H1 (cell line): ENCODE results near the gene MAB21L3. TPM values are rescaled to one million over a fixed set of nuclear protein-coding genes. Genes with fewer than 3 reads are reported as not detected.

Experiments used
- CTCF ChIA-PET: fragments of 300-600 bp; sonication (Branson Sonifier 250); formaldehyde crosslinking; loops from one replicate; lab custom pipeline; 2021; ENCODE audit not compliant: partially characterized antibody; lab: Charles Lee
- POLR2A ChIA-PET: fragments of 300-600 bp; sonication (Branson Sonifier 250); formaldehyde crosslinking; loops from one replicate; lab custom pipeline; 2021; ENCODE audit warnings: inconsistent platforms; ENCODE audit not compliant: partially characterized antibody; lab: Charles Lee
- DNase-seq, 2 experiments: peaks; one replicate each; pipeline versions ENCODE4 v3.0.0 to v3.0.0-alpha.2; 2010 to 2022; ENCODE audit warnings: low spot score in 2 of 2, low read depth in 1 of 2, mixed read lengths in 1 of 2
- FAIRE-seq: peaks from 2 replicates; lab custom pipeline; 2011; peaks lifted over from hg19 to GRCh38; lab: Jason Lieb, UNC
- H2AFZ ChIP-seq: 2 replicates; pipeline ENCODE4 v1.8.1; 2012; ENCODE audit warnings: low read length, inconsistent platforms
- H2AK5ac ChIP-seq: 2 replicates; pipeline ENCODE4 v1.6.1; 2013; ENCODE audit warnings: low read depth, low read length
- H2BK120ac ChIP-seq: replicated peaks from 2 replicates; pipeline ENCODE3; 2013; ENCODE audit warnings: low read depth, low read length, inconsistent platforms
- H2BK12ac ChIP-seq: 2 replicates; pipeline ENCODE4 v1.6.1; 2013; ENCODE audit warnings: low read depth, low read length
- H2BK15ac ChIP-seq: 2 replicates; pipeline ENCODE4 v1.6.1; 2013; ENCODE audit warnings: low read length
- H2BK20ac ChIP-seq: 2 replicates; pipeline ENCODE4 v1.6.1; 2013; ENCODE audit warnings: low read length
- H2BK5ac ChIP-seq: 2 replicates; pipeline ENCODE4 v1.6.1; 2013; ENCODE audit warnings: low read depth, low read length
- H3K14ac ChIP-seq: 2 replicates; pipeline ENCODE4 v1.6.1; 2013; ENCODE audit warnings: inconsistent platforms; ENCODE audit not compliant: insufficient read length
- H3K18ac ChIP-seq: 2 replicates; pipeline ENCODE4 v1.6.1; 2013; ENCODE audit warnings: low read length; ENCODE audit errors: extremely low read depth
- H3K23ac ChIP-seq: 2 replicates; pipeline ENCODE4 v1.6.1; 2013; ENCODE audit warnings: inconsistent platforms; ENCODE audit not compliant: insufficient read length
- H3K23me2 ChIP-seq: 2 replicates; pipeline ENCODE4 v1.6.1; 2013; ENCODE audit warnings: low read depth, low read length
- H3K27ac ChIP-seq: 2 replicates; pipeline ENCODE4 v1.6.1; 2011; ENCODE audit warnings: low read depth, low read length, inconsistent platforms
- H3K27me3 ChIP-seq, 4 experiments: replicated peaks in 1 of 4; 1 replicate in 1 of 4; 2 replicates in 3 of 4; pipeline versions ENCODE4 v1.6.1 to v1.8.1; 2011 to 2013; ENCODE audit warnings: low read length in 3 of 4, mild to moderate bottlenecking in 3 of 4, inconsistent platforms in 2 of 4, mixed read lengths in 2 of 4, moderate library complexity in 1 of 4; ENCODE audit not compliant: control insufficient read depth in 3 of 4, insufficient read depth in 3 of 4; ENCODE audit errors: extremely low read depth in 1 of 4
- H3K36me3 ChIP-seq, 4 experiments: 2 replicates each; pipeline versions ENCODE4 v1.6.1 to v1.8.1; 2011 to 2013; ENCODE audit warnings: mild to moderate bottlenecking in 4 of 4, low read length in 3 of 4, moderate library complexity in 2 of 4, control low read depth in 1 of 4, inconsistent platforms in 1 of 4; ENCODE audit not compliant: insufficient read depth in 4 of 4, control insufficient read depth in 2 of 4
- H3K4ac ChIP-seq: replicated peaks from 2 replicates; pipeline ENCODE3; 2013; ENCODE audit warnings: low read length, low read depth, mixed read lengths, inconsistent platforms; ENCODE audit not compliant: insufficient read length
- H3K4me1 ChIP-seq, 4 experiments: replicated peaks in 1 of 4; 1 replicate in 1 of 4; 2 replicates in 3 of 4; pipeline versions ENCODE4 v1.6.1 to v1.8.1; 2011 to 2013; ENCODE audit warnings: low read length in 3 of 4, inconsistent platforms in 2 of 4, mixed read lengths in 1 of 4; ENCODE audit not compliant: insufficient read depth in 4 of 4, control insufficient read depth in 3 of 4
- H3K4me2 ChIP-seq, 2 experiments: 2 replicates each; pipeline versions ENCODE4 v1.6.1 to v1.8.1; 2011 to 2013; ENCODE audit warnings: low read depth in 2 of 2, low read length in 2 of 2, control low read depth in 1 of 2, inconsistent platforms in 1 of 2, mild to moderate bottlenecking in 1 of 2; ENCODE audit not compliant: insufficient read depth in 1 of 2
- H3K4me3 ChIP-seq, 4 experiments: fragments of 200-600, 300-600 bp in 1 of 4; sonication (generic), shearing (Covaris generic), sonication (Bioruptor Twin) in 1 of 4; 2 replicates each; pipeline versions ENCODE4 v1.5.1 to v1.8.1; 2011 to 2016; ENCODE audit warnings: low read length in 4 of 4, low read depth in 3 of 4, control low read depth in 2 of 4, inconsistent platforms in 2 of 4, mild to moderate bottlenecking in 2 of 4, mixed read lengths in 1 of 4, moderate library complexity in 1 of 4; ENCODE audit not compliant: insufficient read depth in 2 of 4; ENCODE audit errors: extremely low read depth in 1 of 4
- H3K56ac ChIP-seq: replicated peaks from 2 replicates; pipeline ENCODE3; 2013; ENCODE audit warnings: low read depth, mild to moderate bottlenecking, mixed read lengths, low read length, inconsistent platforms; ENCODE audit not compliant: insufficient read length
- H3K79me1 ChIP-seq: 2 replicates; pipeline ENCODE4 v1.6.1; 2013; ENCODE audit warnings: low read depth, low read length, control low read depth
- H3K79me2 ChIP-seq, 2 experiments: 2 replicates each; pipeline versions ENCODE4 v1.6.1 to v1.8.1; 2012 to 2013; ENCODE audit warnings: low read length in 2 of 2, mild to moderate bottlenecking in 2 of 2, inconsistent platforms in 1 of 2; ENCODE audit not compliant: insufficient read depth in 2 of 2, control insufficient read depth in 1 of 2
- H3K9ac ChIP-seq, 4 experiments: replicated peaks in 1 of 4; 1 replicate in 1 of 4; 2 replicates in 3 of 4; pipeline versions ENCODE4 v1.6.1 to v1.8.1; 2011 to 2013; ENCODE audit warnings: low read depth in 3 of 4, low read length in 3 of 4, control low read depth in 2 of 4, mild to moderate bottlenecking in 2 of 4, moderate library complexity in 2 of 4, inconsistent platforms in 1 of 4; ENCODE audit errors: extremely low read depth in 1 of 4
- H3K9me3 ChIP-seq, 2 experiments: 2 replicates each; pipeline versions ENCODE4 v1.6.1 to v1.8.1; 2012 to 2013; ENCODE audit warnings: mild to moderate bottlenecking in 2 of 2, moderate library complexity in 2 of 2, control low read depth in 1 of 2, inconsistent platforms in 1 of 2, low read depth in 1 of 2, low read length in 1 of 2, mixed read lengths in 1 of 2; ENCODE audit not compliant: insufficient read depth in 2 of 2
- H4K20me1 ChIP-seq, 2 experiments: replicated peaks in 1 of 2; 2 replicates each; pipeline versions ENCODE3 to v1.8.1; 2011 to 2013; ENCODE audit warnings: inconsistent platforms in 2 of 2, low read length in 2 of 2, mild to moderate bottlenecking in 1 of 2; ENCODE audit not compliant: insufficient read depth in 2 of 2, control insufficient read depth in 1 of 2
- H4K5ac ChIP-seq: 2 replicates; pipeline ENCODE4 v1.6.1; 2013; ENCODE audit warnings: low read length, low read depth, mixed read lengths, inconsistent platforms; ENCODE audit not compliant: insufficient read length
- H4K8ac ChIP-seq: 2 replicates; pipeline ENCODE4 v1.8.0; 2013; ENCODE audit warnings: mild to moderate bottlenecking, moderate library complexity, low read length, inconsistent platforms; ENCODE audit not compliant: insufficient read depth; ENCODE audit errors: extremely low read depth
- H4K91ac ChIP-seq: replicated peaks from 2 replicates; pipeline ENCODE3; 2013; ENCODE audit warnings: low read length, mixed read lengths, inconsistent platforms; ENCODE audit not compliant: insufficient read length
- EGR1 ChIP-seq: IDR thresholded peaks from 2 replicates; pipeline ENCODE4 v1.6.1; 2011; ENCODE audit warnings: low read depth, low read length, borderline replicate concordance
- EZH2 ChIP-seq: fragments of 200-600 bp; sonication (generic); IDR thresholded peaks from 2 replicates; pipeline ENCODE4 v1.7.1; 2012; ENCODE audit warnings: low read depth, mild to moderate bottlenecking, moderate library complexity, low read length, inconsistent platforms; ENCODE audit not compliant: severe bottlenecking
- SIN3A ChIP-seq, 2 experiments: IDR thresholded peaks in 1 of 2; conservative IDR thresholded peaks in 1 of 2; 2 replicates each; pipeline ENCODE4 v1.6.1; 2011 to 2012; ENCODE audit warnings: low read length in 2 of 2, improper control_type of control experiment in 1 of 2, low read depth in 1 of 2, mild to moderate bottlenecking in 1 of 2
- WGBS, 2 experiments: shearing (Covaris generic) in 1 of 2; methylation state at CpG; one replicate each; pipeline versions ENCODE4 v1.1.6 to v1.1.7; 2013 to 2015; ENCODE audit warnings: low lambda C conversion rate in 2 of 2, mixed read lengths in 2 of 2, inconsistent platforms in 1 of 2, low coverage in 1 of 2, missing lambda C conversion rate in 1 of 2; ENCODE audit not compliant: insufficient replicate concordance in 2 of 2, insufficient coverage in 1 of 2, insufficient read length in 1 of 2; ENCODE audit errors: extremely low coverage in 1 of 2, missing lambda C conversion rate in 1 of 2; 5-methylcytosine and 5-hydroxymethylcytosine counted together
- polyA plus RNA-seq, 7 experiments: library from polyadenylated mRNA; depleted of rRNA in 3 of 7; stranded (reverse) in 5 of 7; unstranded in 2 of 7; fragments of >200 nt in 5 of 7; fragments of 200-250 nt in 2 of 7; gene quantifications; 1 replicate in 5 of 7; 2 replicates in 1 of 7; 4 replicates in 1 of 7; pipeline versions ENCODE4 v1.2.1 to v1.2.3, GENCODE V29; 2011 to 2013; ENCODE audit warnings: missing spikeins in 2 of 7, mixed read lengths in 2 of 7
- total RNA-seq: library from RNA; stranded (reverse); fragmentation: NEBNext Ultra II Directional; extraction: Animal tissue kit (Norgen Biotek cat#: 25700); gene quantifications from 2 replicates; pipeline ENCODE4 v1.2.1, GENCODE V29; 2021

The MAB21L3 gene
- total and polyA plus RNA-seq, 2 of the 8 experiments (the other 6 are each of a cell fraction or from before 2014, with no cell fraction given): not detected

DNA sequence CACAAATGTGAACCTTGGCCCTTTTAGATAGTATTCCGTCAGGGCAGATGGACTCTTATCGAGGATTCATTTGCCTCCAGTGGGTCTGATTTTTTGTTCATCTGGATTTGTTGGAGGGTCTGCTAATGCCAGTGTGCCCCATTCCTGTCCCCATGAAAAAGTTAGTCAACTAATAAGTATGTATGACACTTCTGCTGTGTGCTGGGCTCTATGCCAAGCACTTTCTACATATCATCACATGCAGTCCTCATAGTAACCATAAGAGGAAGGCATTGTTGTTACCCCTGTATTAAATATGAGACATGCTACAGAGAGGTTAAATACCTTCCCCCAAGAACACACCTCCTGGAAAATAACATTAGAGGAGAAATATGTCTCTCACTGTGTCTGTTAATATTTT lies 46.6 kb upstream of the MAB21L3 start:
- H3K4me2 ChIP-seq: no peak overlapping the region
- FAIRE-seq (no peak), DNase-seq (no peak)
- no peaks in the 10 kb centered on the region for H3K27me3 ChIP-seq
- no peak overlapping the region for H4K91ac ChIP-seq
- H3K4ac ChIP-seq: no peak overlapping the region
- H3K79me1 ChIP-seq: no peaks in the 10 kb centered on the region
- CTCF ChIA-PET: interaction anchor here (1.0 kb wide), 1 partner anchor 43 kb away, joined by 3 read pairs; no protein-coding TSS in a partner anchor
- no peak overlapping the region for H3K4me3 ChIP-seq
- H3K9me3 ChIP-seq: no peaks in the 10 kb centered on the region; a peak in 1 of 4 replicates
- no peak overlapping the region for H4K5ac ChIP-seq
- no peak for TF ChIP-seq SIN3A (conservative IDR thresholded peaks at IDR 0.05 in 1 of 2, IDR thresholded peaks at IDR 0.05 in 1 of 2; ENCODE audit: low read depth in 1 of 2, low read length in 2 of 2)
- no peak for TF ChIP-seq EGR1
- no peak for TF ChIP-seq EZH2
- no peak overlapping the region for H3K18ac ChIP-seq
- POLR2A ChIA-PET: no interaction called here
- no peak overlapping the region for H3K56ac ChIP-seq
- 92% methylated on average over 2 of the region's 2 CpGs; no CpG with 5 or more reads in 1 of the 2 experiments for WGBS, 2 experiments
- no peak overlapping the region for H2BK120ac ChIP-seq
- H2AK5ac ChIP-seq: no peak overlapping the region
- H3K23me2 ChIP-seq: no peaks in the 10 kb centered on the region
- H2AFZ ChIP-seq: no peak overlapping the region
- no peak overlapping the region for H2BK20ac ChIP-seq
- no peak overlapping the region for H3K23ac ChIP-seq
- no peak overlapping the region for H3K14ac ChIP-seq
- H3K79me2 ChIP-seq: no peaks in the 10 kb centered on the region
- H2BK5ac ChIP-seq: no peak overlapping the region
- no peak overlapping the region for H3K27ac ChIP-seq
- H3K9ac ChIP-seq: no peak overlapping the region
- no peak overlapping the region for H4K8ac ChIP-seq
- no peaks in the 10 kb centered on the region for H4K20me1 ChIP-seq
- no peaks in the 10 kb centered on the region for H3K4me1 ChIP-seq
- H2BK15ac ChIP-seq: no peak overlapping the region
- 0 out of 8 replicates have a peak, but pooled peaks cover 0 to 3% (median under 1%) of the 10 kb centered on the region in 4 experiments for H3K36me3 ChIP-seq
- no peak overlapping the region for H2BK12ac ChIP-seq
